ENCODE results near the gene CRNKL1.

- no peak for TF ChIP-seq CTCF (IDR thresholded peaks at IDR 0.05; ENCODE audit: low read depth, low read length)
- TF ChIP-seq POLR2A (IDR thresholded peaks at IDR 0.05; ENCODE audit: extremely low read depth, insufficient read length), result no peak
- TF ChIP-seq MAX (IDR thresholded peaks at IDR 0.05; ENCODE audit: low read depth, low read length), result no peak
- no peak for TF ChIP-seq MYC (IDR thresholded peaks at IDR 0.05; ENCODE audit: low read depth, low read length)
Measured at GRCh38 chr20:20002101-20002998, 49.9 kb downstream of the CRNKL1 start.

Measured in NB4 (cell line).